Stimulated activated CD4-positive, alpha-beta T cell treated with anti-CD3 and anti-CD28 coated beads, Interleukin-1b, Interleukin-23, amount 100 ng/mL, for 1 hour (primary cell): Measurements from ENCODE around the gene CHST7.

Source experiments
- DNase-seq, 2 donors: peaks; one replicate each; pipeline ENCODE4 v3.0.0-alpha.2; 2020; ENCODE audit warnings: low read depth in 2 of 2

The CHST7 gene

GRCh38 chrX:46573892-46574773 is 568 bp downstream of the CHST7 start:
- DNase-seq = peak in 1 of 2 donors; percentile 32

DNA sequence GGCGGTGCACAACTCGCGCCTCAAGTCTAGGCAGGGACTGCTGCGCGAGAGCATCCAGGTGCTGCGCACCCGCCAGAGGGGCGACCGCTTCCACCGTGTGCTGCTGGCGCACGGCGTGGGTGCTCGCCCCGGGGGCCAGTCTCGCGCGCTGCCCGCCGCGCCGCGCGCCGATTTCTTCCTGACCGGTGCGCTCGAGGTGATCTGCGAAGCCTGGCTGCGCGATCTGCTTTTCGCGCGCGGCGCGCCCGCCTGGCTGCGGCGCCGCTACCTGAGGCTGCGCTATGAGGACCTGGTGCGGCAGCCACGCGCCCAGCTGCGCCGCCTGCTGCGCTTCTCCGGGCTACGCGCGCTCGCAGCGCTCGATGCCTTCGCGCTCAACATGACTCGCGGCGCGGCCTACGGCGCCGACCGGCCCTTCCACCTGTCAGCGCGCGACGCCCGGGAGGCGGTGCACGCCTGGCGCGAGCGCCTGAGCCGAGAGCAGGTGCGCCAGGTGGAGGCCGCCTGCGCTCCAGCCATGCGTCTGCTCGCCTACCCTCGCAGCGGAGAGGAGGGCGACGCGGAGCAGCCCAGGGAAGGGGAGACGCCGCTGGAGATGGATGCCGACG is 1.3 kb downstream of the CHST7 start:
- no peak for DNase-seq

GRCh38 chrX:46575586-46575985 is 2.0 kb downstream of the CHST7 start:
- no peak for DNase-seq

DNA sequence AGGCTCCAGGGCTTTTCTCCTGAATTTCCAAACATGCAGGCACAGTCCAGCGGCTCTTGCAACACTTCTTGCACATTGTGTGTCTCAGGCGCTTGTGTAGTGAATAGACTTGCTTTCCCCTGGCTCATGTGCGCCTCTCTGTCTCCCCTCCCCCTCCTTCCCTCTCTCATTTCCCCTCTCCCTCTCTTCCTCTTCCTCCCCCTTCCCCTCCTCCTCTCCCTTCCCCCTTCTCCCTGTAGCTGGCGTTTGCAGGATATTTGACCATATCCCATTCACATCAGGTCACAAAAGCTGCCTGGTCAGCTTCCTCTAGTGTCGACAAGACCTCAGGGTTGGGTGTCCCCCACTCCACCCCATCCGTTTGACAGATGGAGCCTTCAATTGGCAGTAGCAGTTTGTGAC is 2.4 kb downstream of the CHST7 start:
- no peak for DNase-seq

- DNase-seq = no peak
Observed at GRCh38 chrX:46576458-46576857, 2.9 kb downstream of the CHST7 start.

GRCh38 chrX:46577221-46578005 is 3.8 kb downstream of the CHST7 start:
- DNase-seq = no peak

DNA sequence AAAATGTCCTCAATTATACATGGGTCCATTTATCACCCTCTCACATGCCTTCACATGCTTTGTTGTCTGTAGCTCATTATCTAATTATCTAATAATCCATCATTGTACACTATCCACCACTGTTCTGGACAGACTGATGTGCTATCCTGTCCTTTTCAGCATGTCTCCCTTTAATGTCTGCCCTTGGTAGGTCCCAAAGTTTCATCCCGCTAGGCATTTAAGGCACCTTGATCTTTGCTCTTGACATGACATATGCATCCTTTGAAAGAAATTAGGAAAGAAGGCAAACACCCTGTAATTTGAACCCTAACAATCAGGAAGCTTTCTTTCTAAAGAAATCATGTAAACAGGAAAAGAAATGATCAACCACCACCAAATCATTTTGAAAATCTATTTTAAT is 5.7 kb downstream of the CHST7 start:
- DNase-seq = no peak

GRCh38 chrX:46580613-46581012 is 7.0 kb downstream of the CHST7 start:
- DNase-seq = no peak

GRCh38 chrX:46582325-46582724 is 8.8 kb downstream of the CHST7 start:
- DNase-seq = no peak

- DNase-seq = no peak
Observed at GRCh38 chrX:46582966-46583365, 9.4 kb downstream of the CHST7 start.

GRCh38 chrX:46584736-46585135 is 11.2 kb downstream of the CHST7 start:
- DNase-seq = no peak

- no peak for DNase-seq
Observed at GRCh38 chrX:46587158-46587557, 13.6 kb downstream of the CHST7 start.

GRCh38 chrX:46587753-46588171 is 14.2 kb downstream of the CHST7 start:
- DNase-seq = no peak

- no peak for DNase-seq
Observed at GRCh38 chrX:46588263-46588662, 14.7 kb downstream of the CHST7 start.

GRCh38 chrX:46589977-46590723 is 16.6 kb downstream of the CHST7 start:
- no peak for DNase-seq

- no peak for DNase-seq
Observed at GRCh38 chrX:46595084-46595483, 21.5 kb downstream of the CHST7 start.

GRCh38 chrX:46597208-46597607 is 23.6 kb downstream of the CHST7 start:
- no peak for DNase-seq

GRCh38 chrX:46597771-46598170 is 24.2 kb downstream of the CHST7 start:
- no peak for DNase-seq

GRCh38 chrX:46599051-46599560 is 25.5 kb downstream of the CHST7 start:
- no peak for DNase-seq

GRCh38 chrX:46601283-46601682 is 27.7 kb downstream of the CHST7 start:
- DNase-seq = no peak

- DNase-seq = no peak
Observed at GRCh38 chrX:46602468-46603102, 29.0 kb downstream of the CHST7 start.
